Esophagus squamous epithelium (tissue), 4 donors: ENCODE data around the gene PSME2.

Experiments
- POLR2A ChIP-seq, 4 donors: fragments of 450-650 bp; IDR thresholded peaks; one replicate each; pipeline ENCODE4 v1.6.1; 2017; ENCODE audit warnings: antibody characterized with exemption in 4 of 4, mild to moderate bottlenecking in 4 of 4, moderate library complexity in 3 of 4
- TF ChIP-seq, protein P1 (sequence below), 6 experiments: fragments of 450-650 bp in 4 of 6; fragments of 200-600 bp in 2 of 6; sonication (generic) in 2 of 6; IDR thresholded peaks; one replicate each; pipeline ENCODE4 v1.5.1; 2016 to 2019; ENCODE audit warnings: antibody characterized with exemption in 6 of 6, mild to moderate bottlenecking in 4 of 6, moderate library complexity in 4 of 6

DNA sequence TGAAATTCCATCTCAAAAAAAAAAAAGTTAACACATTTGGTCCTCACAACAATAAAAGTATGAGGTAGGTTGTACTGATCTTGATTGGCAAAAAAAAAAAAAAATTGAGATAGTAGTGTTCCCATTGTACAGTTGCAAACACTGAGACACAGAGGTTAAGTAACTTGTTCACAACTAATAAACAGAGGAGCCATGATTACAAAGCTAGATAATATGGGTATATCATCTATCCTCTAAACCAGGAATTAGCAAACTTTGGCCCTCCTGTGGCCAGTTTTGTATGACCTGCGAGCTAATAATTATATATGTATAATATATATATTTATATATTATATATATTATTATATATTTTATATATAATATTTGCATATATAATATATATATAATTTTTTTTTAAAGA is 12.7 kb downstream of the PSME2 start:
- TF ChIP-seq, protein P1, sequence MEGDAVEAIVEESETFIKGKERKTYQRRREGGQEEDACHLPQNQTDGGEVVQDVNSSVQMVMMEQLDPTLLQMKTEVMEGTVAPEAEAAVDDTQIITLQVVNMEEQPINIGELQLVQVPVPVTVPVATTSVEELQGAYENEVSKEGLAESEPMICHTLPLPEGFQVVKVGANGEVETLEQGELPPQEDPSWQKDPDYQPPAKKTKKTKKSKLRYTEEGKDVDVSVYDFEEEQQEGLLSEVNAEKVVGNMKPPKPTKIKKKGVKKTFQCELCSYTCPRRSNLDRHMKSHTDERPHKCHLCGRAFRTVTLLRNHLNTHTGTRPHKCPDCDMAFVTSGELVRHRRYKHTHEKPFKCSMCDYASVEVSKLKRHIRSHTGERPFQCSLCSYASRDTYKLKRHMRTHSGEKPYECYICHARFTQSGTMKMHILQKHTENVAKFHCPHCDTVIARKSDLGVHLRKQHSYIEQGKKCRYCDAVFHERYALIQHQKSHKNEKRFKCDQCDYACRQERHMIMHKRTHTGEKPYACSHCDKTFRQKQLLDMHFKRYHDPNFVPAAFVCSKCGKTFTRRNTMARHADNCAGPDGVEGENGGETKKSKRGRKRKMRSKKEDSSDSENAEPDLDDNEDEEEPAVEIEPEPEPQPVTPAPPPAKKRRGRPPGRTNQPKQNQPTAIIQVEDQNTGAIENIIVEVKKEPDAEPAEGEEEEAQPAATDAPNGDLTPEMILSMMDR (IDR thresholded peaks at IDR 0.05) = no peak
- TF ChIP-seq POLR2A (IDR thresholded peaks at IDR 0.05) = no peak
